Left lung (tissue), 10 donors: ENCODE data around the gene SLC1A7. TPM values are rescaled to one million over a fixed set of nuclear protein-coding genes. Genes with fewer than 3 reads are reported as not detected.

Source experiments
- ATAC-seq: fragments of 200-7000 bp; cut with Tn5 transposase; one replicate; pipeline ENCODE4 v1.9.1; 2020; ENCODE audit warnings: moderate library complexity
- DNase-seq, 4 donors: peaks; one replicate each; pipeline ENCODE4 v3.0.0-alpha.2; 2013 to 2020
- H3K27ac ChIP-seq, 2 donors: fragments of 200-600 bp; sonication (generic) in 1 of 2; one replicate each; pipeline versions ENCODE4 v1.5.0 to v1.8.0; 2020 to 2021
- H3K27me3 ChIP-seq, 2 donors: fragments of 200-600 bp; sonication (generic) in 1 of 2; one replicate each; pipeline versions ENCODE4 v1.5.0 to v1.8.0; 2020 to 2021
- H3K36me3 ChIP-seq, 2 donors: fragments of 200-600 bp; sonication (generic) in 1 of 2; one replicate each; pipeline versions ENCODE4 v1.5.0 to v1.8.0; 2020 to 2021
- H3K4me1 ChIP-seq, 2 donors: fragments of 200-600 bp; one replicate each; pipeline ENCODE4 v1.8.0; 2021
- H3K4me3 ChIP-seq, 2 donors: fragments of 200-600 bp; sonication (generic) in 1 of 2; one replicate each; pipeline versions ENCODE4 v1.5.0 to v1.8.0; 2020 to 2021; ENCODE audit warnings: mild to moderate bottlenecking in 1 of 2
- H3K9me3 ChIP-seq, 2 donors: fragments of 200-600 bp; sonication (generic) in 1 of 2; one replicate each; pipeline versions ENCODE4 v1.5.0 to v1.8.0; 2020 to 2021
- intact Hi-C, 2 donors: fragments of 100-400 bp; cut with DNase I; formaldehyde crosslinking; loops; one replicate each; pipeline versions ENCODE4 v1.11.2 to v1.14.2; 2022
- polyA plus RNA-seq, 6 donors: library from polyadenylated mRNA; unstranded; fragments of 120-200 nt; gene quantifications; one replicate each; pipeline ENCODE4 v1.2.1, GENCODE V29; 2013; ENCODE audit not compliant: insufficient read length in 6 of 6
- total RNA-seq, 2 donors: library from RNA; stranded (reverse); fragmentation: NEBNext Ultra II Directional; extraction: Animal tissue kit (Norgen Biotek cat#: 25700); gene quantifications; one replicate each; pipeline ENCODE4 v1.2.1, GENCODE V29; 2021
- TF ChIP-seq, protein P1 (sequence below), 2 donors: fragments of 200-600 bp; sonication (generic) in 1 of 2; IDR thresholded peaks; one replicate each; pipeline versions ENCODE4 v1.5.0 to v1.8.0; 2021; ENCODE audit warnings: antibody characterized with exemption in 2 of 2
- donor health status: DM: no; HTN: yes; CAD: no.
- donor health status: DM: no; HTN: no; CAD: no.

The SLC1A7 gene
- total and polyA plus RNA-seq, 8 donors, result 0.38 to 1.2 (median 0.56) TPM

DNA sequence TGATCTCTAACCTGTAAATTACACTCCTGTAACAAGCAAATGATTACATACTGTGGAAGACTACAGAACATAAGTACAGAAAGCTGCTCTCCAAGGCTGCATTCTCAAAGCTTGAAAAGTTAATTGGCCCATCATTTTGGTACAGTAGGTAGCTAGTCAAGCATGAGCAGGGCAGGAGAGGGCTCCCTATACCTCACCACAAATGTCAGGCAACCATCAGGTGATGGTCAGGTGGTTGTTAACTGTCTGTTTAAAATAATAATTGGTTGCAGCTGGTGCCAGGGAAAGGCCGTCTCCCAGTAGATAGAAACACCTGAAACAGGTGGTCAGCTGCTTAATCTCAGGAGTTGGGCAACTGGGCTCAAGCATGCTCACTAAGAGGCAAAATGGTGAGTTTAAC, 13.1 kb upstream of the SLC1A7 start:
- no peaks in the 10 kb centered on the region for H3K4me1 ChIP-seq
- no peak for DNase-seq
- no peaks in the 10 kb centered on the region for H3K36me3 ChIP-seq
- no peak for ATAC-seq
- intact Hi-C loops, result no loop called here
- TF ChIP-seq, protein P1, sequence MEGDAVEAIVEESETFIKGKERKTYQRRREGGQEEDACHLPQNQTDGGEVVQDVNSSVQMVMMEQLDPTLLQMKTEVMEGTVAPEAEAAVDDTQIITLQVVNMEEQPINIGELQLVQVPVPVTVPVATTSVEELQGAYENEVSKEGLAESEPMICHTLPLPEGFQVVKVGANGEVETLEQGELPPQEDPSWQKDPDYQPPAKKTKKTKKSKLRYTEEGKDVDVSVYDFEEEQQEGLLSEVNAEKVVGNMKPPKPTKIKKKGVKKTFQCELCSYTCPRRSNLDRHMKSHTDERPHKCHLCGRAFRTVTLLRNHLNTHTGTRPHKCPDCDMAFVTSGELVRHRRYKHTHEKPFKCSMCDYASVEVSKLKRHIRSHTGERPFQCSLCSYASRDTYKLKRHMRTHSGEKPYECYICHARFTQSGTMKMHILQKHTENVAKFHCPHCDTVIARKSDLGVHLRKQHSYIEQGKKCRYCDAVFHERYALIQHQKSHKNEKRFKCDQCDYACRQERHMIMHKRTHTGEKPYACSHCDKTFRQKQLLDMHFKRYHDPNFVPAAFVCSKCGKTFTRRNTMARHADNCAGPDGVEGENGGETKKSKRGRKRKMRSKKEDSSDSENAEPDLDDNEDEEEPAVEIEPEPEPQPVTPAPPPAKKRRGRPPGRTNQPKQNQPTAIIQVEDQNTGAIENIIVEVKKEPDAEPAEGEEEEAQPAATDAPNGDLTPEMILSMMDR (IDR thresholded peaks at IDR 0.05), result no peak
- no peaks in the 10 kb centered on the region for H3K27me3 ChIP-seq
- H3K4me3 ChIP-seq, result no peak overlapping the region
- H3K27ac ChIP-seq, result no peak overlapping the region
- H3K9me3 ChIP-seq, result no peaks in the 10 kb centered on the region

DNA sequence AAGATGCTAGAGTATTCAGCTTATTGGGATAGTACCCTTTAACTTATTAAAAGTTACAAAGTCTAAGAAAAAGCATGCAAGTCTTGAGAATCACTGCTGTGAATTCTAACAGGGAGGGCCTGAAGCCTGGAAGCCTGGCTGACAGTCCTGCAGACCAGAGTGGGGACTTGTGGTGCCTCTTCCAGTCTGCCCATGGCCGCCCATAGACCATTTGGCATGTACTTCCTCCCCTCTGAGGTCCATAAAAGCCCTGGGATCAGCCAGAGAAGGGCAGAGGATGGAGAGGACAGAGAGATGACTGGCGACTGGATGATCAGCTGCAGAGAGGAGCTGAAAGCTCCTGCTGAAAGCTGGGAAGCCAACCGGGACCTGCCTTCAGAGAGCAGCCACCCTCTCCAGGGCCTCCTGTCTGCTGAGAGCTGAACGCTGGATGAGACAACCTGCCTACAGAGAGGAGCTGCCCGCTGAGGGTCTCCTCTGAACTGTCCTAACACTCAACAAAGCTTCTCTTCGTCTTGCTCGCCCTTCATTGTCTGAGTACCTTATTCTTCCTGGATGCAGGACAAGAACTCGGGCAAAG, 12.5 kb upstream of the SLC1A7 start:
- TF ChIP-seq, protein P1 (IDR thresholded peaks at IDR 0.05), result no peak
- no peak overlapping the region for H3K27ac ChIP-seq
- H3K36me3 ChIP-seq, result no peaks in the 10 kb centered on the region
- no peak for ATAC-seq
- DNase-seq, result no peak
- H3K4me3 ChIP-seq, result no peak overlapping the region
- H3K27me3 ChIP-seq, result no peaks in the 10 kb centered on the region
- H3K4me1 ChIP-seq, result no peaks in the 10 kb centered on the region
- intact Hi-C loops, result no loop called here
- H3K9me3 ChIP-seq, result no peaks in the 10 kb centered on the region

DNA sequence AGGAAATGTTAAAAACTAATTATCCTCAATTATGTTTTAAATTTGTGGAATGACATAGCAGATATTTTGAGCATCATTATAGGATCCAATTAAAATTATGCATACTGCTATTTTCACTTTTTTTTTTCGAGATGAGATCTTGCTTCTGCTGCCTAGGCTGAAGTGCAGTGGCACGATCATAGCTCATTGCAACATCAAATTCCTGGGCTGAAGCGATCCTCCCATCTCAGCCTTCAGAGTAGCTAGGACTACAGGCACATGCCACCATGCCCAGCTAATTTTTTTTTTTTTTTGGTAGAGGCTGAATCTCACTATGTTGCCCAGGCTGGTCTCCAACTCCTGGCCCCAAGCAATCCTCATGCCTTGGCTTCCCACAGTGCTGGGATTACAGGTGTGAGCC, 11.3 kb upstream of the SLC1A7 start:
- H3K9me3 ChIP-seq, result no peaks in the 10 kb centered on the region
- ATAC-seq, result peak; percentile 53

DNA sequence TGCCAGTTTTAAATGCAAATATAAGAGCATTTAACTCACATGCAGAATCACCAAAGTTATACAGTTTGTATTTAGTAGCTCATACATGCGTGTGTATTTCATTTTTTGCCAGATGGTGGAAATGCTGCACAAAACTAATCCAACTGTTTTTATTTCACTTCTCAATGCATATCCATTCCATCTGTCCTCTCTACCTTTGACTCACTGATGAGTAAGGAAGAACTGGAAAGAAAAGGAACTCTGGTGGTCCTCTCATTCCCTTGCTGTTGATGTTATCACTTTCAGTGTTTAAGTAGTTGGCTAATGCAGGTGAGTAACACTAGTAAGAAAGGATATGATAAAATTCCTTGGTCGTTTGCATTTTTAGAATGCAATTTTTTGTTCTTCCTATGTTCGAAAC, 5.7 kb upstream of the SLC1A7 start:
- DNase-seq (no peak), ATAC-seq (no peak)
- Histone ChIP-seq H3K4me1 (peaks cover 9 to 12% of the 10 kb centered on the region in 2 donors), H3K4me3 (no peak overlapping the region), H3K27me3 (no peaks in the 10 kb centered on the region), H3K27ac (no peak overlapping the region), H3K36me3 (no peaks in the 10 kb centered on the region), H3K9me3 (no peaks in the 10 kb centered on the region)
- TF ChIP-seq, protein P1 (IDR thresholded peaks at IDR 0.05), result no peak
- intact Hi-C loops, result no loop called here

More for the DNA sequence above, 11.3 kb upstream of the SLC1A7 start:
- Histone ChIP-seq H3K27me3 (no peaks in the 10 kb centered on the region), H3K36me3 (no peaks in the 10 kb centered on the region), H3K4me3 (no peak overlapping the region), H3K4me1 (no peaks in the 10 kb centered on the region), H3K27ac (no peak overlapping the region)
- TF ChIP-seq, protein P1 (IDR thresholded peaks at IDR 0.05), result no peak
- intact Hi-C loops, result no loop called here
- DNase-seq, result no peak

DNA sequence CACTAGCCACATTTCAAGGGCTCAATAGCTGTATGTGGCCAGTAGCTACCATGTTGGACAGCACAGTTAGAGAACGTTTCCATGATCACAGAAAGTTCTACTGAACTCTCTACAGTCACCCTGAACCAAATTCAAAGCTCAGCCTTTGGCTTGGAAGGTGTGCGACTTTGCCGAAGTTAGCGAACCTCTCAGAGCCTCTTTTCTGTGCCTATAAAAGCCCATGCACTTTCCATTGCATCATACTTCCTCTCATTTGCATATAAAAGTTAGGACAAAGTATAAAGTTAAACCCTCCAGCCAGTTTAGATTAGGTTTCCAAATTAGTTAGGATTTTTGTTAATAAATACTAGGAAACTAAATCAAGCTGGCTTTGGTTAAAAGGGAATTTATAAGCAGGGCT, 4.7 kb upstream of the SLC1A7 start:
- Histone ChIP-seq H3K27ac (peak overlapping the region in 1 of 2 donors; percentile 81), H3K4me1 (peaks cover 9 to 12% of the 10 kb centered on the region in 2 donors), H3K36me3 (no peaks in the 10 kb centered on the region), H3K9me3 (no peaks in the 10 kb centered on the region), H3K4me3 (no peak overlapping the region), H3K27me3 (no peaks in the 10 kb centered on the region)
- DNase-seq, result no peak
- peak; percentile 7 for ATAC-seq
- TF ChIP-seq, protein P1 (IDR thresholded peaks at IDR 0.05), result no peak
- intact Hi-C loops, result no loop called here
